ENCODE measurements around the gene C1orf159.
"Not testable (repeated sequence)": the region's sequence is repeated elsewhere in the genome, so short reads cannot be mapped to it uniquely, and the experiment has no call there.

C1orf159 gene

GRCh38 chr1:1149416-1149815, 33.5 kb upstream of the C1orf159 start:
- DNase-seq (ENCODE audit: low spot score) = no peak

- no peak for DNase-seq (ENCODE audit: low spot score)
These were observed 32.7 kb upstream of the C1orf159 start for GRCh38 chr1:1148569-1148968.

GRCh38 chr1:1148061-1148460, 32.2 kb upstream of the C1orf159 start:
- DNase-seq (ENCODE audit: low spot score) = no peak

GRCh38 chr1:1146596-1146995, 30.7 kb upstream of the C1orf159 start:
- DNase-seq (ENCODE audit: low spot score) = no peak

GRCh38 chr1:1146026-1146425, 30.1 kb upstream of the C1orf159 start:
- DNase-seq (ENCODE audit: low spot score) = no peak

- no peak for DNase-seq (ENCODE audit: low spot score)
These were observed 29.6 kb upstream of the C1orf159 start for GRCh38 chr1:1145547-1145914.

- DNase-seq (ENCODE audit: low spot score) = no peak
These were observed 29.1 kb upstream of the C1orf159 start for GRCh38 chr1:1144843-1145546.

GRCh38 chr1:1144122-1144842, 28.4 kb upstream of the C1orf159 start:
- DNase-seq (ENCODE audit: low spot score) = peak; percentile 73

GRCh38 chr1:1143636-1144035, 27.7 kb upstream of the C1orf159 start:
- DNase-seq (ENCODE audit: low spot score) = no peak

- DNase-seq (ENCODE audit: low spot score) = no peak
These were observed 27.0 kb upstream of the C1orf159 start for GRCh38 chr1:1142844-1143243.

- DNase-seq (ENCODE audit: low spot score) = not testable (repeated sequence)
These were observed 26.5 kb upstream of the C1orf159 start for GRCh38 chr1:1142352-1142751.

GRCh38 chr1:1141911-1142250, 26.0 kb upstream of the C1orf159 start:
- no peak for DNase-seq (ENCODE audit: low spot score)

GRCh38 chr1:1141244-1141910, 25.5 kb upstream of the C1orf159 start:
- DNase-seq (ENCODE audit: low spot score) = no peak

- DNase-seq (ENCODE audit: low spot score) = no peak
These were observed 24.8 kb upstream of the C1orf159 start for GRCh38 chr1:1140673-1141072.

GRCh38 chr1:1137256-1138045, 21.6 kb upstream of the C1orf159 start:
- peak; percentile 47 for DNase-seq (ENCODE audit: low spot score)

GRCh38 chr1:1136547-1137230, 20.8 kb upstream of the C1orf159 start:
- DNase-seq (ENCODE audit: low spot score) = no peak

GRCh38 chr1:1135339-1136136, 19.6 kb upstream of the C1orf159 start:
- DNase-seq (ENCODE audit: low spot score) = no peak

GRCh38 chr1:1134300-1134970, 18.5 kb upstream of the C1orf159 start:
- DNase-seq (ENCODE audit: low spot score) = no peak

GRCh38 chr1:1132956-1133750, 17.3 kb upstream of the C1orf159 start:
- DNase-seq (ENCODE audit: low spot score) = no peak
